AG09309 (cell line): ENCODE results near the gene SMPD3.

Experiments used
- DNase-seq: peaks from one replicate; pipeline ENCODE4 v3.0.0-alpha.2; 2010; ENCODE audit warnings: low read depth
- H3K4me3 ChIP-seq: 2 replicates; pipeline ENCODE4 v1.5.1; 2011; ENCODE audit warnings: mild to moderate bottlenecking, low read depth, low read length, moderate library complexity; ENCODE audit not compliant: control insufficient read depth
- TF ChIP-seq, protein P1 (sequence below): IDR thresholded peaks from 2 replicates; pipeline ENCODE4 v1.5.1; 2011; ENCODE audit warnings: mild to moderate bottlenecking, low read depth, low read length, inconsistent platforms; ENCODE audit not compliant: insufficient read depth, control insufficient read depth; ENCODE audit errors: missing control alignments

SMPD3 gene

DNA sequence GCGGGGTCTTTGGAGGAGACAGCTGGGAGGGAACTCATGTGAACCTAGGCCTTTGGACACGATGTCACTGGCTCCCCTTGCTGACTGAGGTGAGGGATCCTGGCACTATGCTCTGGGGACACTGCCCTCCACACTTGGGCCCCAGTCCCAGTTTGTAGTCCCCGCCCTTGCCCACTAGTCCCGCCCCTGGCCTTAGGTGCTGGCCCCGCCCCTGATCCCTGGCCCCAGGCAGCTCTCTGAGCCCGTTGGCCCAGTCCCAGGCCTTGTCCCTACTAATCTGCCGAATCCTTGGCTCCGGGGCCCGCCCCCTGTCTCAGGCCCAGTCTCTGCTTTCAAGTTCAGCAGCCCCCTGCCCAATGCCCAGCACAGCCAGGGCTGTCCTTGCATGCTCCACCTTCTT lies 61.0 kb downstream of the SMPD3 start:
- no peak for DNase-seq
- H3K4me3 ChIP-seq = no peak overlapping the region
- TF ChIP-seq, protein P1, sequence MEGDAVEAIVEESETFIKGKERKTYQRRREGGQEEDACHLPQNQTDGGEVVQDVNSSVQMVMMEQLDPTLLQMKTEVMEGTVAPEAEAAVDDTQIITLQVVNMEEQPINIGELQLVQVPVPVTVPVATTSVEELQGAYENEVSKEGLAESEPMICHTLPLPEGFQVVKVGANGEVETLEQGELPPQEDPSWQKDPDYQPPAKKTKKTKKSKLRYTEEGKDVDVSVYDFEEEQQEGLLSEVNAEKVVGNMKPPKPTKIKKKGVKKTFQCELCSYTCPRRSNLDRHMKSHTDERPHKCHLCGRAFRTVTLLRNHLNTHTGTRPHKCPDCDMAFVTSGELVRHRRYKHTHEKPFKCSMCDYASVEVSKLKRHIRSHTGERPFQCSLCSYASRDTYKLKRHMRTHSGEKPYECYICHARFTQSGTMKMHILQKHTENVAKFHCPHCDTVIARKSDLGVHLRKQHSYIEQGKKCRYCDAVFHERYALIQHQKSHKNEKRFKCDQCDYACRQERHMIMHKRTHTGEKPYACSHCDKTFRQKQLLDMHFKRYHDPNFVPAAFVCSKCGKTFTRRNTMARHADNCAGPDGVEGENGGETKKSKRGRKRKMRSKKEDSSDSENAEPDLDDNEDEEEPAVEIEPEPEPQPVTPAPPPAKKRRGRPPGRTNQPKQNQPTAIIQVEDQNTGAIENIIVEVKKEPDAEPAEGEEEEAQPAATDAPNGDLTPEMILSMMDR = no peak

DNA sequence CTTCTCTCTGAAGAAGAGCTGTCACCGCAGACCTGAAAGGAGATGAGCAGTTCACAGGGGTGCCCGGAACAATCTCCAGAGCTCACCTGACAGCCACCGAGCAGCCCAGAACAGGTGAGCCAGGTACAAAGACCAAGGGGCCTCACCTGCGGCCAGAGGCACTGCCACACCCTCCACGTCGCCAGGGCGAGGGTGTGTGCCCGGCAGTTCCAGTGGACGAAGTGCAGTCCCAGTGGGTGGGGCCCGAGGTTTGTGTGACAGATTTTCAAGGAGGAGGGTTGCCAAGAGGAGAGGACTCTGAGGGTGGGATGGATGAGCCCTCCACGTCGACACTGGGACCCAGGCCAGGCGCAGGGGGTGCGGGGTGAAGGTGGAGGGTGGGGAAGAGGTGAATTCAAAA lies 61.7 kb downstream of the SMPD3 start:
- no peak for DNase-seq
- TF ChIP-seq, protein P1 = no peak
- no peak overlapping the region for H3K4me3 ChIP-seq

DNA sequence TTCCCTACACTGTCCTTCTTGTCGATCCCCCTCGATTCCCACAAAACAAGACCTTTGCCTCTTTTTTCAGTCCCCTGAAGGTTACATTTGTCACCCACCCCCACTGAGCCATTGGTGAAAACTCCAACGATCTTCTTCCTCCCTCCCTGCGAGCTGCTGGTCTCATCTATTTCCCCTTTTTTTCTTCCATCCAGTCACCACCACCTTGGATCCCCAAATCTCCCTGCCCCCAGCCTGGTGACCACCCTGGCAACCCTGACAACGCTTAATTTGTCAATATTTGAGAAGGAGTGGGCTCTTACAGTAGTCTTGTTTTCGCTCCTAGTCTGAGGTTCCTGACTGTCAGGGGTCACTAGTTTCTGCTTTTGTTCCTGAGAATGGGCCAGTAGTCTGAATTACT lies 62.9 kb downstream of the SMPD3 start:
- H3K4me3 ChIP-seq = no peak overlapping the region
- TF ChIP-seq, protein P1 = no peak
- DNase-seq = no peak

DNA sequence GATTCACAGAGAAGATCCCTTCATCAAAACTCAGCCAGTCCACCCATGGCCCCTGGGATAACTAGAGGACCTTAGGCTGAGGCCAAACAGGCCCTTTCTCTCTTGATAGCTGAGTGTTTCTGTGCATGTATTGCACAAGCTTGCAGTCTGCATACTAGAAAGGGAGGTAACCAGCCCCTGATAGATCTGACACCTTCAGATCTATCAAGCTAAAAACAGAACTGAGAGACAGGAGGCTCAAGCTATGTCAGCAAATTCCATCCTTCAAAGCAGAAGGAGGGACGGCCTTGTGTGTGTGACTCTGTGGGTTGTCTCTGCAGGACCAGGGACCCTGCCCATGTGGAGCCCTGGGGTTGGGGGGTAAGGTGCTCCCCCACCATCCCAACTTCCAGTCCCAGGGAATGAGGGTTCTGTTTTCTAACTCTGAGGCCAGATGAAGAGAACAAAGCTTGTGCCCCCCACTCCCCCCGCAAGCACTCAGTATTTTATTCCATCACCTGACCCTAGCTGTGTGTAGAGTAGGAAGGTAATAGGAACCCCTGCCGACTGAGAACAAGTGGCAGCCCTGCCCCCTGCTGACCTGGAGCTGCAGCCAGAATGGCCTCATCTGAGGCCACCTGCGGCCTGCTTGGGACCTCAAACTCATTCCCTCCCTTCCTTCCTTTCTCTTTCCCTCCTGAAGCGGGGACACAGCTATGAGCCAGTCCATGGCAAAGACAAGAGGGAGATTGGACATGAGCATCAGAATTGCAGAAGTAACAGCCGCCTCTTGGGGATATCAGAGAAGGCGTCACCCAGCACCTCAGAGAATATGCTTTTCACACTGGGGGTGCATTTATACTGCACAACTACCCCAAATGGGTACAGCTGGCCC lies 63.8 kb downstream of the SMPD3 start:
- TF ChIP-seq, protein P1 = no peak
- no peak overlapping the region for H3K4me3 ChIP-seq
- DNase-seq = no peak

DNA sequence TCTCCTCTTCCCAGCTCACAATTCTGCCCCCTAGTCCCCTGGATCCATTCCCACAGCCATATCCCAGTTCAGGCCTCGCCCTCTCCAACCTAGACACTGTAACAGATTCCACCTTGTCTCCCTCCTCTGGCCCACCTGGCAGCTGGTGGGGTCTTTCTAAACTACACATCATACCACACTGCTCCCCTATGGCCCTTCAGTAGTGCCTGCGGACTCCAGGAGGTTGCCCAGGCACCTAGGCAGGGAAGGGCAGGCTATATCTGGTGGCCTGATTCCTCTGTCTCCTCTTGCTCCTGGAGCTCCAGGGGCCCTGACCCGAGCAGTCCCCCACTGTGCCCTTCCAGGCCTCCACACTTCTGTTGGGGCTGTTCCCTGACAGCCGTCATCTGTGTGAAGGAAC lies 64.5 kb downstream of the SMPD3 start:
- no peak for DNase-seq
- no peak overlapping the region for H3K4me3 ChIP-seq
- TF ChIP-seq, protein P1 = no peak

DNA sequence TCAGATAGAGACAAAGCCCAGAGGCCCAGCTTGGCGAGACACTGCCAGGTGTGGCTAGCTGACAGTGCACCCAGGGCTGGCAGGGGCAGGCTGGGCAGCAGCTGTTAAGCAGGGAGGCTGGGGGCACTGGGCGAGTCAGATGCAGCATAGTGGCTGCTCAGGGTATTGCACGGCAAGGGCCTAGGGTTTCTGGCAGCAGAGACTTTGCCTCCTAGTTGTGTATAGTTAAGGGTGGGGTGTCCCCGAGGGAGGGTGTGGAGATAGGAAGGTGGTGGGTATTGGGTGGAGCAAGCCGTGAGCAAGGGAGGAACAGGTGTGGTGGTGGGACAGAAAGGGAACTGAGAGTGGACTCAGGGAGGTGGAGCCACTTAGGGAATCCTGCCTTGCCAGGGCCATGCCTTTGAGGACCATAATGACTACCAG lies 66.0 kb downstream of the SMPD3 start:
- no peak for DNase-seq
- TF ChIP-seq, protein P1 = peak; percentile 37
- no peak overlapping the region for H3K4me3 ChIP-seq
